Breast epithelium (tissue), 3 donors: Measurements from ENCODE around the gene FAM3D.

ENCODE experiments used
- POLR2A ChIP-seq: fragments of 450-650 bp; IDR thresholded peaks from one replicate; pipeline ENCODE4 v1.6.1; 2016; ENCODE audit warnings: antibody characterized with exemption, mild to moderate bottlenecking, moderate library complexity
- TF ChIP-seq, protein P1 (sequence below), 3 donors: fragments of 450-650 bp; IDR thresholded peaks; one replicate each; pipeline ENCODE4 v1.5.1; 2016 to 2017; ENCODE audit warnings: antibody characterized with exemption in 3 of 3, mild to moderate bottlenecking in 3 of 3, moderate library complexity in 3 of 3

- TF ChIP-seq, protein P1, sequence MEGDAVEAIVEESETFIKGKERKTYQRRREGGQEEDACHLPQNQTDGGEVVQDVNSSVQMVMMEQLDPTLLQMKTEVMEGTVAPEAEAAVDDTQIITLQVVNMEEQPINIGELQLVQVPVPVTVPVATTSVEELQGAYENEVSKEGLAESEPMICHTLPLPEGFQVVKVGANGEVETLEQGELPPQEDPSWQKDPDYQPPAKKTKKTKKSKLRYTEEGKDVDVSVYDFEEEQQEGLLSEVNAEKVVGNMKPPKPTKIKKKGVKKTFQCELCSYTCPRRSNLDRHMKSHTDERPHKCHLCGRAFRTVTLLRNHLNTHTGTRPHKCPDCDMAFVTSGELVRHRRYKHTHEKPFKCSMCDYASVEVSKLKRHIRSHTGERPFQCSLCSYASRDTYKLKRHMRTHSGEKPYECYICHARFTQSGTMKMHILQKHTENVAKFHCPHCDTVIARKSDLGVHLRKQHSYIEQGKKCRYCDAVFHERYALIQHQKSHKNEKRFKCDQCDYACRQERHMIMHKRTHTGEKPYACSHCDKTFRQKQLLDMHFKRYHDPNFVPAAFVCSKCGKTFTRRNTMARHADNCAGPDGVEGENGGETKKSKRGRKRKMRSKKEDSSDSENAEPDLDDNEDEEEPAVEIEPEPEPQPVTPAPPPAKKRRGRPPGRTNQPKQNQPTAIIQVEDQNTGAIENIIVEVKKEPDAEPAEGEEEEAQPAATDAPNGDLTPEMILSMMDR (IDR thresholded peaks at IDR 0.05) = no peak
- TF ChIP-seq POLR2A = no peak
These were observed 59.9 kb downstream of the FAM3D start for GRCh38 chr3:58606693-58607092.
